AG04450 (cell line): ENCODE results near the gene NINL. TPM values are rescaled to one million over a fixed set of nuclear protein-coding genes. Genes with fewer than 3 reads are reported as not detected.

Source experiments
- CTCF ChIA-PET: fragments of 300-600, 350-600 bp; formaldehyde crosslinking; extraction: SDS; loops from one replicate; lab custom pipeline; 2022; ENCODE audit warnings: antibody characterized with exemption, inconsistent platforms; lab: Charles Lee
- POLR2A ChIA-PET: fragments of 350-600 bp; formaldehyde crosslinking; extraction: SDS; loops from one replicate; lab custom pipeline; 2021; ENCODE audit warnings: antibody characterized with exemption, inconsistent platforms; lab: Yijun Ruan, JAX
- DNase-seq: peaks from one replicate; pipeline ENCODE4 v3.0.0-alpha.2; 2011; ENCODE audit warnings: low read depth, low spot score
- H3K27ac ChIP-seq: one replicate; pipeline ENCODE4 v1.5.1; 2012; ENCODE audit warnings: low read depth, low read length, control low read depth
- H3K27me3 ChIP-seq: one replicate; pipeline ENCODE4 v1.6.0; 2012; ENCODE audit warnings: low read length; ENCODE audit not compliant: control insufficient read depth, insufficient read depth
- H3K4me3 ChIP-seq: 2 replicates; pipeline ENCODE4 v1.5.1; 2011; ENCODE audit warnings: mild to moderate bottlenecking, low read depth, low read length, control low read depth
- H3K9me3 ChIP-seq: 2 replicates; pipeline ENCODE4 v1.5.1; 2012; ENCODE audit warnings: low read length; ENCODE audit not compliant: control insufficient read depth, insufficient read depth
- CTCF ChIP-seq: IDR thresholded peaks from 2 replicates; pipeline ENCODE4 v1.5.1; 2011; ENCODE audit warnings: low read depth, low read length, control low read depth, inconsistent platforms
- polyA plus RNA-seq: library from polyadenylated mRNA; depleted of rRNA; stranded (reverse); fragments of >200 nt; gene quantifications from 2 replicates; pipeline ENCODE4 v1.2.3, GENCODE V29; 2011

NINL gene
- polyA plus RNA-seq, 1 experiment = 10.4 TPM

- no peak for TF ChIP-seq CTCF
- Histone ChIP-seq H3K27ac (no peak overlapping the region), H3K9me3 (peaks cover 12% of the 10 kb centered on the region), H3K4me3 (no peak overlapping the region), H3K27me3 (no peaks in the 10 kb centered on the region)
- CTCF ChIA-PET = no interaction called here
- POLR2A ChIA-PET = no interaction called here
- DNase-seq = no peak
Measured at GRCh38 chr20:25510202-25510601, 75.1 kb downstream of the NINL start.

- ChIA-PET POLR2A (no interaction called here), CTCF (no interaction called here)
- no peak for DNase-seq
- Histone ChIP-seq H3K27ac (peak overlapping the region; percentile 21), H3K9me3 (peaks cover 1% of the 10 kb centered on the region), H3K27me3 (no peaks in the 10 kb centered on the region), H3K4me3 (no peak overlapping the region)
- TF ChIP-seq CTCF = no peak
Measured at GRCh38 chr20:25509084-25509483, 76.2 kb downstream of the NINL start.

GRCh38 chr20:25508083-25508770 lies 77.1 kb downstream of the NINL start:
- Histone ChIP-seq H3K4me3 (no peak overlapping the region), H3K9me3 (no peaks in the 10 kb centered on the region; the same call in 1 of the 2 replicates), H3K27me3 (no peaks in the 10 kb centered on the region), H3K27ac (peak overlapping the region; percentile 78)
- POLR2A ChIA-PET = interaction anchor here (0.5 to 1.1 kb wide), 4 partner anchors 24 to 101 kb away, joined by 3 to 5 read pairs (median 3); partner anchors contain the start of gene GINS1
- peak; percentile 37 for DNase-seq
- no peak for TF ChIP-seq CTCF
- CTCF ChIA-PET = interaction anchor here (1.0 kb wide), 1 partner anchor 32 kb away, joined by 4 read pairs; no protein-coding TSS in a partner anchor

GRCh38 chr20:25507385-25508082 lies 77.8 kb downstream of the NINL start:
- no peaks in the 10 kb centered on the region; the same call in 1 of the 2 replicates for H3K9me3 ChIP-seq
- TF ChIP-seq CTCF = no peak
- H3K27me3 ChIP-seq = no peaks in the 10 kb centered on the region
- H3K4me3 ChIP-seq = no peak overlapping the region
- POLR2A ChIA-PET = interaction anchor here (0.5 to 1.1 kb wide), 4 partner anchors 24 to 100 kb away, joined by 3 to 5 read pairs (median 3); partner anchors contain the start of gene GINS1
- peak overlapping the region; percentile 78 for H3K27ac ChIP-seq
- no peak for DNase-seq
- CTCF ChIA-PET = interaction anchor here (1.0 kb wide), 1 partner anchor 32 kb away, joined by 4 read pairs; no protein-coding TSS in a partner anchor
